HepG2 (cell line): ENCODE results near the gene SPATA33. TPM values are rescaled to one million over a fixed set of nuclear protein-coding genes. Genes with fewer than 3 reads are reported as not detected.
A peak's percentile ranks its signal among the peaks of the same experiment; 100 is the strongest.

ENCODE experiments used
- ATRX ChIP-seq: sonication (generic); formaldehyde crosslinking; IDR thresholded peaks from 2 replicates; pipeline ENCODE4 v1.4.0; 2020; ENCODE audit warnings: missing genetic modification reagents, borderline replicate concordance
- BRD4 ChIP-seq: sonication (generic); formaldehyde crosslinking; IDR thresholded peaks from 2 replicates; pipeline ENCODE4 v1.4.0; 2020; ENCODE audit warnings: missing genetic modification reagents
- DNMT3B ChIP-seq: conservative IDR thresholded peaks from 2 replicates; pipeline ENCODE4 v1.6.1; 2016; ENCODE audit warnings: missing biosample characterization, control low read depth
- HIVEP1 ChIP-seq: sonication (generic); formaldehyde crosslinking; IDR thresholded peaks from 2 replicates; pipeline ENCODE4 v1.4.0; 2020; ENCODE audit warnings: mild to moderate bottlenecking, missing genetic modification reagents
- HMG20B ChIP-seq: conservative IDR thresholded peaks from 2 replicates; pipeline ENCODE4 v1.6.1; 2016; ENCODE audit warnings: missing genetic modification reagents, missing compliant biosample characterization
- KAT8 ChIP-seq: IDR thresholded peaks from 2 replicates; pipeline ENCODE4 v1.6.1; 2016; ENCODE audit warnings: missing genetic modification reagents, missing compliant biosample characterization
- NFE2L2 ChIP-seq: fragments of 150-350 bp; IDR thresholded peaks from 2 replicates; pipeline ENCODE4 v1.6.1; 2014; ENCODE audit warnings: low read length
- NFYC ChIP-seq: IDR thresholded peaks from 2 replicates; pipeline ENCODE4 v1.6.1; 2016; ENCODE audit warnings: missing genetic modification reagents, missing compliant biosample characterization
- NPAS2 ChIP-seq: sonication (generic); formaldehyde crosslinking; IDR thresholded peaks from 2 replicates; pipeline ENCODE4 v1.8.0; 2022; ENCODE audit warnings: mild to moderate bottlenecking, missing genetic modification reagents, borderline replicate concordance
- PLRG1 ChIP-seq: fragments of 450-650 bp; conservative IDR thresholded peaks from 2 replicates; pipeline ENCODE4 v1.6.1; 2016
- SMAD3 ChIP-seq: sonication (generic); formaldehyde crosslinking; IDR thresholded peaks from 2 replicates; pipeline ENCODE4 v1.4.0; 2020; ENCODE audit warnings: missing genetic modification reagents
- SOX13 ChIP-seq, 3 experiments: fragments of 450-650 bp in 1 of 3; sonication (generic) in 1 of 3; formaldehyde crosslinking in 1 of 3; IDR thresholded peaks in 2 of 3; conservative IDR thresholded peaks in 1 of 3; 2 replicates each; pipeline versions ENCODE4 v1.5.0 to v1.6.1; 2016 to 2020; ENCODE audit warnings: antibody characterized with exemption in 1 of 3, mild to moderate bottlenecking in 1 of 3, missing compliant biosample characterization in 1 of 3, missing genetic modification reagents in 1 of 3, moderate library complexity in 1 of 3
- ZNF101 ChIP-seq: sonication (generic); formaldehyde crosslinking; IDR thresholded peaks from 2 replicates; pipeline ENCODE4 v1.4.0; 2020; ENCODE audit warnings: mild to moderate bottlenecking, low read depth, missing genetic modification reagents, borderline replicate concordance
- ZNF17 ChIP-seq: sonication (generic); formaldehyde crosslinking; IDR thresholded peaks from 2 replicates; pipeline ENCODE4 v1.5.0; 2020; ENCODE audit warnings: mild to moderate bottlenecking, missing genetic modification reagents
- ZNF670 ChIP-seq: sonication (generic); formaldehyde crosslinking; IDR thresholded peaks from 2 replicates; pipeline ENCODE4 v1.8.0; 2022; ENCODE audit warnings: mild to moderate bottlenecking, missing genetic modification reagents, borderline replicate concordance
- ZNF883 ChIP-seq: sonication (generic); formaldehyde crosslinking; IDR thresholded peaks from 2 replicates; pipeline ENCODE4 v1.5.1; 2020; ENCODE audit warnings: mild to moderate bottlenecking, missing genetic modification reagents; ENCODE audit errors: not compliant biosample characterization
- polyA plus RNA-seq, 8 experiments: library from polyadenylated mRNA; depleted of rRNA in 3 of 8; stranded (reverse) in 7 of 8; unstranded in 1 of 8; fragments of >200 nt; fragmentation: Illumina TruSeq in 4 of 8; extraction: Trizol in 4 of 8; gene quantifications; 2 replicates each; pipeline versions ENCODE4 v1.2.1 to v1.2.3, GENCODE V29; 2011 to 2016; ENCODE audit warnings: low read depth in 4 of 8, missing spikeins in 1 of 8, mixed read lengths in 1 of 8; ENCODE audit not compliant: insufficient read depth in 1 of 8
- total RNA-seq, 5 experiments: library from RNA; depleted of rRNA; stranded (reverse); fragments of >200 nt; fragmentation: Illumina TruSeq; extraction: Trizol; gene quantifications; 2 replicates each; pipeline ENCODE4 v1.2.3, GENCODE V29; 2016; ENCODE audit warnings: low read depth in 1 of 5
- TF ChIP-seq, protein P1 (sequence below), 2 experiments: sonication (generic) in 1 of 2; formaldehyde crosslinking in 1 of 2; IDR thresholded peaks; 2 replicates each; pipeline versions ENCODE4 v1.4.0 to v1.6.1; 2016 to 2020; ENCODE audit warnings: borderline replicate concordance in 1 of 2, low read depth in 1 of 2, mild to moderate bottlenecking in 1 of 2, missing genetic modification reagents in 1 of 2
- TF ChIP-seq, protein P2 (sequence below): sonication (generic); formaldehyde crosslinking; IDR thresholded peaks from 2 replicates; pipeline ENCODE4 v1.5.0; 2020; ENCODE audit warnings: missing genetic modification reagents, mild to moderate bottlenecking, borderline replicate concordance
- TF ChIP-seq, protein P3 (sequence below): IDR thresholded peaks from 2 replicates; pipeline ENCODE4 v1.6.1; 2016; ENCODE audit warnings: control low read depth
- TF ChIP-seq, protein P4 (sequence below): IDR thresholded peaks from 2 replicates; pipeline ENCODE4 v1.6.1; 2016; ENCODE audit warnings: missing biosample characterization, missing genetic modification reagents, low read depth
- TF ChIP-seq, protein P5 (sequence below): sonication (generic); formaldehyde crosslinking; IDR thresholded peaks from 2 replicates; pipeline ENCODE4 v1.4.0; 2020; ENCODE audit warnings: mild to moderate bottlenecking, missing genetic modification reagents

SPATA33 gene
- total and polyA plus RNA-seq, 2 of the 13 experiments (the other 11 are each of a cell fraction or from before 2014, with no cell fraction given), result 5.7 to 11.0 TPM

DNA sequence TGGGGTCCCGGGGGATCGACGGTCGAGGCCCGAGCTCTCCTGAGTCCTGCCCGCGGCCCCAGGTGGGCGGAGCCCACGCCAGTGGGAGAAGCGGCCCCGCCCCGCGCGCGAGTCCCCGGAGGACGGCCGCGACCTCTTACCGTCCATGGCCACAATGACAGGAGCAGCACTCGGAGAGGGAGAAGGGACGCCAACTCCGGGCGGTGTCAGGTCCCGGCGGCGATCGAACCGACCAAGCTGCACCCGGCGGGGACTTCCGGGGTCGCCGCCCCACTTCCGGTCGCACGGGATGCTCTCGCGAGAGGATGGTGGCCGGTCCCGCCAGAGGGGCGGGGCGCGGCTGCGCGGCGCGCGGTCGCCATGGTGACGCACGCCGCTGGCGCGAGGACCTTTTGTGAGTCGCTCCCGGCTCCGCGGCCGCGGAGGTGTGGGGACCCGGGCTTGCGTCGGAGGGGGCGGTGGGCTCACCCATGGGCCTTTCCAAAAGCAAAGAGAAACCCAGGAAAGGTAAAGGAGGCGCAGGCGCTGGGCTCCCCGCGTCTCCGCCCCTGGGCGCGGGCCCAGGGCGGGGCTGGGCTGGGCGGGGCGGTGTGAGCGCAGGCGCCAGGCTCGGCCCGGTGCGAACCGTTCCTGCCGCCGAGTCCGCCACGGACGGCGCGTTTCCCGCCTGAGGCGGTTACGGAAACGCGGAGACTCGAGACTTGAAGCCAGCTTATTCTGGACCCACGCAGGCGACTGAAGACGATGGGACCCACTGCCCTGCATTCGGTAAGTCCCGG is at the start of gene SPATA33, which contains the start of gene CHMP1A (continued):
- TF ChIP-seq, protein P1, sequence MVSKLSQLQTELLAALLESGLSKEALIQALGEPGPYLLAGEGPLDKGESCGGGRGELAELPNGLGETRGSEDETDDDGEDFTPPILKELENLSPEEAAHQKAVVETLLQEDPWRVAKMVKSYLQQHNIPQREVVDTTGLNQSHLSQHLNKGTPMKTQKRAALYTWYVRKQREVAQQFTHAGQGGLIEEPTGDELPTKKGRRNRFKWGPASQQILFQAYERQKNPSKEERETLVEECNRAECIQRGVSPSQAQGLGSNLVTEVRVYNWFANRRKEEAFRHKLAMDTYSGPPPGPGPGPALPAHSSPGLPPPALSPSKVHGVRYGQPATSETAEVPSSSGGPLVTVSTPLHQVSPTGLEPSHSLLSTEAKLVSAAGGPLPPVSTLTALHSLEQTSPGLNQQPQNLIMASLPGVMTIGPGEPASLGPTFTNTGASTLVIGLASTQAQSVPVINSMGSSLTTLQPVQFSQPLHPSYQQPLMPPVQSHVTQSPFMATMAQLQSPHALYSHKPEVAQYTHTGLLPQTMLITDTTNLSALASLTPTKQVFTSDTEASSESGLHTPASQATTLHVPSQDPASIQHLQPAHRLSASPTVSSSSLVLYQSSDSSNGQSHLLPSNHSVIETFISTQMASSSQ (IDR thresholded peaks at IDR 0.05; ENCODE audit: low read depth), result no peak
- TF ChIP-seq, protein P1 (CRISPR knock-in tag; IDR thresholded peaks at IDR 0.05; ENCODE audit: borderline replicate concordance), result peak; percentile 81; the same call in 1 of the 2 replicates
- TF ChIP-seq SOX13 (IDR thresholded peaks at IDR 0.05) (no peak), SOX13 (CRISPR knock-in tag; conservative IDR thresholded peaks at IDR 0.05 in 1 of 2, IDR thresholded peaks at IDR 0.05 in 1 of 2) (no peak; a peak in 2 of 4 replicates), ZNF17 (CRISPR knock-in tag) (no peak), SMAD3 (CRISPR knock-in tag) (no peak), KAT8 (peak; percentile 96), ZNF670 (CRISPR knock-in tag) (no peak), NFE2L2 (no peak), PLRG1 (no peak), DNMT3B (CRISPR knock-in tag) (no peak), ATRX (CRISPR knock-in tag) (no peak), NFYC (CRISPR knock-in tag) (0 out of 2 replicates have a peak, but pooled peaks have one; percentile 8), NPAS2 (CRISPR knock-in tag) (no peak), ZNF883 (peak; percentile 96), BRD4 (no peak), HMG20B (0 out of 2 replicates have a peak, but pooled peaks have one; percentile 29), ZNF101 (CRISPR knock-in tag) (no peak), HIVEP1 (CRISPR knock-in tag) (peak; percentile 66; the same call in 1 of the 2 replicates)
- TF ChIP-seq, protein P2, sequence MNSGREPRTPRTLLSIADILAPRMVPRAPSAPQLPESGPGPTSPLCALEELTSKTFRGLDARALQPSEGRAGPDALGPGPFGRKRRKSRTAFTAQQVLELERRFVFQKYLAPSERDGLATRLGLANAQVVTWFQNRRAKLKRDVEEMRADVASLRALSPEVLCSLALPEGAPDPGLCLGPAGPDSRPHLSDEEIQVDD (CRISPR knock-in tag), result no peak; the same call in none of the 2 replicates
- TF ChIP-seq, protein P3, sequence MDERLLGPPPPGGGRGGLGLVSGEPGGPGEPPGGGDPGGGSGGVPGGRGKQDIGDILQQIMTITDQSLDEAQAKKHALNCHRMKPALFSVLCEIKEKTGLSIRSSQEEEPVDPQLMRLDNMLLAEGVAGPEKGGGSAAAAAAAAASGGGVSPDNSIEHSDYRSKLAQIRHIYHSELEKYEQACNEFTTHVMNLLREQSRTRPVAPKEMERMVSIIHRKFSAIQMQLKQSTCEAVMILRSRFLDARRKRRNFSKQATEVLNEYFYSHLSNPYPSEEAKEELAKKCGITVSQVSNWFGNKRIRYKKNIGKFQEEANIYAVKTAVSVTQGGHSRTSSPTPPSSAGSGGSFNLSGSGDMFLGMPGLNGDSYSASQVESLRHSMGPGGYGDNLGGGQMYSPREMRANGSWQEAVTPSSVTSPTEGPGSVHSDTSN, result no peak
- TF ChIP-seq, protein P4, sequence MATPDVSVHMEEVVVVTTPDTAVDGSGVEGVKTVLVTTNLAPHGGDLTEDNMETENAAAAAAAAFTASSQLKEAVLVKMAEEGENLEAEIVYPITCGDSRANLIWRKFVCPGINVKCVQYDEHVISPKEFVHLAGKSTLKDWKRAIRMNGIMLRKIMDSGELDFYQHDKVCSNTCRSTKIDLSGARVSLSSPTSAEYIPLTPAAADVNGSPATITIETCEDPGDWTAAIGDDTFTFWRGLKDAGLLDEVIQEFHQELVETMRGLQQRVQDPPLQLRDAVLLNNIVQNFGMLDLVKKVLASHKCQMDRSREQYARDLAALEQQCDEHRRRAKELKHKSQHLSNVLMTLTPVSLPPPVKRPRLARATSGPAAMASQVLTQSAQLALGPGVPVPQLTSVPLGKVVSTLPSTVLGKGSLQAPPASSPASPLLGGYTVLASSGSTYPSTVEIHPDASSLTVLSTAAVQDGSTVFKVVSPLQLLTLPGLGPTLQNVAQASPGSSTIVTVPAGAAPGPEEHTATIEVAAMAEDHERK (CRISPR knock-in tag), result peak; percentile 61; the same call in 1 of the 2 replicates
- TF ChIP-seq, protein P5, sequence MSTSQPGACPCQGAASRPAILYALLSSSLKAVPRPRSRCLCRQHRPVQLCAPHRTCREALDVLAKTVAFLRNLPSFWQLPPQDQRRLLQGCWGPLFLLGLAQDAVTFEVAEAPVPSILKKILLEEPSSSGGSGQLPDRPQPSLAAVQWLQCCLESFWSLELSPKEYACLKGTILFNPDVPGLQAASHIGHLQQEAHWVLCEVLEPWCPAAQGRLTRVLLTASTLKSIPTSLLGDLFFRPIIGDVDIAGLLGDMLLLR (CRISPR knock-in tag), result peak; percentile 77; the same call in 1 of the 2 replicates
